ENCODE results near the gene SLF2. TPM values are rescaled to one million over a fixed set of nuclear protein-coding genes. Genes with fewer than 3 reads are reported as not detected.

SLF2 gene
- total RNA-seq, 1 donor = 39.1 TPM

DNA sequence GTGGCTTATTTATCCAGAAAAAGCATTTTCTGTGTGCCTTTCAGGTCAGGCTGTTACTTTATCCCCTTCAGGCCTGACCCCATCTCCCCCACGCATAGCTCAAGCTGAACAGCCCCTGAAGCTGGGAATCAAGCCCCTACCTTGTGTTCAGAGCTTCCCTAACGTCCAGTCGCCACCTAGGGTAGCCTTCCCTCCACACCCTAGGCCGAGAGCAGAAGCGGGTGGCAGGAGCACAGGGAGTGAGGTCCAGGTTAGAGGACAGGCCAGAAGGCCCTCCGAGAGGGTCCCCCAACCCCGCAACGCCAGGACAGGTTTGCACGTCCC, 56.1 kb downstream of the SLF2 start:
- Histone ChIP-seq H3K27ac (ENCODE audit: low read depth, low read length) (no peak overlapping the region), H3K27me3 (ENCODE audit: insufficient read depth, low read length) (peaks cover 3% of the 10 kb centered on the region), H3K4me2 (ENCODE audit: insufficient read depth, low read length) (peak overlapping the region; percentile 93), H3K4me3 (ENCODE audit: insufficient read depth, low read length) (peak overlapping the region; percentile 69), H3K9me3 (ENCODE audit: low read depth, low read length) (no peaks in the 10 kb centered on the region), H3K4me1 (ENCODE audit: insufficient read depth, low read length) (peaks cover 6% of the 10 kb centered on the region), H2AFZ (ENCODE audit: low read length) (peak overlapping the region; percentile 73), H4K20me1 (ENCODE audit: insufficient read depth, low read length) (no peaks in the 10 kb centered on the region), H3K36me3 (ENCODE audit: insufficient read depth, low read length) (peaks cover 15% of the 10 kb centered on the region), H3K79me2 (ENCODE audit: insufficient read depth, low read length) (no peaks in the 10 kb centered on the region)
- TF ChIP-seq, protein P1, sequence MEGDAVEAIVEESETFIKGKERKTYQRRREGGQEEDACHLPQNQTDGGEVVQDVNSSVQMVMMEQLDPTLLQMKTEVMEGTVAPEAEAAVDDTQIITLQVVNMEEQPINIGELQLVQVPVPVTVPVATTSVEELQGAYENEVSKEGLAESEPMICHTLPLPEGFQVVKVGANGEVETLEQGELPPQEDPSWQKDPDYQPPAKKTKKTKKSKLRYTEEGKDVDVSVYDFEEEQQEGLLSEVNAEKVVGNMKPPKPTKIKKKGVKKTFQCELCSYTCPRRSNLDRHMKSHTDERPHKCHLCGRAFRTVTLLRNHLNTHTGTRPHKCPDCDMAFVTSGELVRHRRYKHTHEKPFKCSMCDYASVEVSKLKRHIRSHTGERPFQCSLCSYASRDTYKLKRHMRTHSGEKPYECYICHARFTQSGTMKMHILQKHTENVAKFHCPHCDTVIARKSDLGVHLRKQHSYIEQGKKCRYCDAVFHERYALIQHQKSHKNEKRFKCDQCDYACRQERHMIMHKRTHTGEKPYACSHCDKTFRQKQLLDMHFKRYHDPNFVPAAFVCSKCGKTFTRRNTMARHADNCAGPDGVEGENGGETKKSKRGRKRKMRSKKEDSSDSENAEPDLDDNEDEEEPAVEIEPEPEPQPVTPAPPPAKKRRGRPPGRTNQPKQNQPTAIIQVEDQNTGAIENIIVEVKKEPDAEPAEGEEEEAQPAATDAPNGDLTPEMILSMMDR (IDR thresholded peaks at IDR 0.05; ENCODE audit: extremely low read depth, low read depth, low read length) = no peak
- no peak for DNase-seq (ENCODE audit: insufficient read length, low spot score, missing footprints)

DNA sequence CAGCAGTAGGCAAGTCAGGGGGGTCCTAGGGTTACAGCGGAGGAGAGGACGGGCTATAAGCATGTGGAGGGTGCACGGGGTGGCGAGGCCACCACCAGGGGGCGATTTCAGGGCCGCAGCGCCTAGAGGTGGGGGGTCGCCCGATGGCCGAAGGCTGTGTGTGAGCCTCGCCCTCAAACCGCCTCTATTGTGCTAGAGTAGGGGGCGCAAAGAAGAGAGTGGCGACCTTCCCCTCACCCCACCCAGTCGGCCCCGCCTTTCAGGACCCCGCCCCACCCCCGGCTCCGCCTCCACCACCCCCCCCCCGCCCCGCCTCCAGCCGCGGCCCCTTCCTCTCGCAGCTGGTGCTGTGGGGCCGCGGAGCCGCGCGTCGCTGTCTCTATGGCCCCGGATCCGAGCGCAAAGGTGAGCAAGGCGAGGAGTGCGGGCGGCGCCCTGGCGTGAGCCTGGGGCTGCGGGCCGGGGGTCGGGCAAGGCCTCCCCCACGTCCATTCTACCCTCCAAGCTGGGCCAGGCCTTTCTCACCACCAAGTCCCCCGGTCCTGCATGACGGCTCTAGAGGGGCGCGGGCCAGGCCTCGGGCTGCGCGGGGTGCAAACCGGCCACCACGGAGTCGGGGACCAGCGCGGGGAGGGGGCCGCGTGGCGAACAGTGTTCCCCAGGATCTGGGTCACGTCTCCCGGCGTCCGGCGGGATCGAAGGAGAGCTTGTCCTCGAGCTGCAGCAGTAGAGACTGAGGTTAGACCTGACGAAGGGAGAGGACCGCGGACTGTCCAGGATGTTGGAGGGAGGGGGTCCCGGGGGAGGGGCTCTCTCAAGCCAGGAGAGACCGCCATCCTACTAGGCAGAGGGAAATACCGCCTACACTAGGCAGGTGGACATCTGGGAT, 56.7 kb downstream of the SLF2 start, which contains the start of gene SEMA4G:
Gene SEMA4G, plus strand, starts transcription at position 318 of the 889 bp plus-strand sequence. CDS start 3,409 bp downstream, outside the sequence.
- Histone ChIP-seq H3K27ac (ENCODE audit: low read depth, low read length) (no peak within 1 kb of the TSS), H2AFZ (ENCODE audit: low read length) (peak within 1 kb of the TSS; percentile 73), H3K4me2 (ENCODE audit: insufficient read depth, low read length) (peak within 1 kb of the TSS; percentile 93), H3K4me3 (ENCODE audit: insufficient read depth, low read length) (peak within 1 kb of the TSS; percentile 69), H3K27me3 (ENCODE audit: insufficient read depth, low read length) (peaks cover 3% of the 10 kb centered on the region), H3K79me2 (ENCODE audit: insufficient read depth, low read length) (no peaks in the 10 kb centered on the region), H3K9me3 (ENCODE audit: low read depth, low read length) (no peaks in the 10 kb centered on the region), H3K36me3 (ENCODE audit: insufficient read depth, low read length) (peaks cover 15% of the 10 kb centered on the region), H3K4me1 (ENCODE audit: insufficient read depth, low read length) (peaks cover 6% of the 10 kb centered on the region), H4K20me1 (ENCODE audit: insufficient read depth, low read length) (no peaks in the 10 kb centered on the region)
- DNase-seq (ENCODE audit: insufficient read length, low spot score, missing footprints) = peak; percentile 94
- TF ChIP-seq, protein P1 (IDR thresholded peaks at IDR 0.05; ENCODE audit: extremely low read depth, low read depth, low read length) = peak; percentile 70

DNA sequence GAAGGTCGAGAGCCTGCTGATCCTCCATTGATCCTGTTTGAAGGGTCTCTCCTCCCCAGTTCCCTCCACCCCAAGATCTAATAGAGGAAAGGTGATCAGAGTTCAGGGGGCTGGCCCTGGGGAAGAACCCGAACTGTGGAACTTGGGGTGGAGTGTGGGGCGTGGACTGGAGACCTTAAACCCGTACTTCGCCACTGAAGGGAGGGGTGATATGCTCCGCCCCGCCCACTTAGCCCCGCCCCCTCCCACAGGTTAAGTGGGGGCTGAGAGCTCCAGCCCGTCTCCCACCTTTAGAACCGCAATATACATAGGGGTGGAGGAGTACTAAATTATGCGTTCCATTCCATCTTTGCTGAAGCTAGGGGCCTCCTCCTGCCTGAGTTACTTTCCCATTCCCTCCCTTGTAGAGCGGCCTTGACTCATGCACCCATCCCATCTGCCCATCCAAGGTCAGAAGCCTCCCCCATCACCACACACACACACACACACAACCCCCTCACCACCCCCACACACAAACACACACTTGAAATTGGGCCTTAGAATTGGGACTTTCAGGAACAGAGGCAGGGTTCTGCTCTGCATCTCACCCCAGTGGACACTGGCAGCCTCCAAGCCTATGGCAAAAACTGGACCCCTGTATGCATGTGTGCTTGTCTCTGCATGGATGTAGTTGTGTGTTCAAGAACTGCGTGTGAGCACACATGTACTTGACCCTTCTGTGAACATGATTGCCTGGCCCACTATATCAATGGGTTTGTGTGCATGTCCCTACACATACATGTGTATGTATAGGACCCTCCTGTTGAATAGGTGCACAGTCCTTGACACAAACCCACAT, 57.5 kb downstream of the SLF2 start:
- Histone ChIP-seq H3K4me3 (ENCODE audit: insufficient read depth, low read length) (peak overlapping the region; percentile 69), H4K20me1 (ENCODE audit: insufficient read depth, low read length) (no peaks in the 10 kb centered on the region), H3K36me3 (ENCODE audit: insufficient read depth, low read length) (peaks cover 14% of the 10 kb centered on the region), H3K4me1 (ENCODE audit: insufficient read depth, low read length) (peaks cover 6% of the 10 kb centered on the region), H3K79me2 (ENCODE audit: insufficient read depth, low read length) (no peaks in the 10 kb centered on the region), H3K27ac (ENCODE audit: low read depth, low read length) (no peak overlapping the region), H3K27me3 (ENCODE audit: insufficient read depth, low read length) (peaks cover 3% of the 10 kb centered on the region), H2AFZ (ENCODE audit: low read length) (no peak overlapping the region), H3K9me3 (ENCODE audit: low read depth, low read length) (no peaks in the 10 kb centered on the region), H3K4me2 (ENCODE audit: insufficient read depth, low read length) (peak overlapping the region; percentile 93)
- TF ChIP-seq, protein P1 (IDR thresholded peaks at IDR 0.05; ENCODE audit: extremely low read depth, low read depth, low read length) = no peak
- DNase-seq (ENCODE audit: insufficient read length, low spot score, missing footprints) = no peak

Measured in osteoblast (primary cell).